Subcutaneous abdominal adipose tissue (tissue), 5 donors: ENCODE measurements around the gene MICU2.

ENCODE experiments used
- H3K27ac ChIP-seq: one replicate; pipeline ENCODE4 v1.7.0; 2013; ENCODE audit warnings: low read depth, mild to moderate bottlenecking, inconsistent platforms, low read length, moderate library complexity
- H3K27me3 ChIP-seq, 5 donors: one replicate each; pipeline ENCODE4 v1.7.0; 2013; ENCODE audit warnings: low read length in 5 of 5, inconsistent platforms in 1 of 5; ENCODE audit not compliant: control insufficient read depth in 5 of 5, insufficient read depth in 4 of 5
- H3K36me3 ChIP-seq, 5 donors: one replicate each; pipeline ENCODE4 v1.7.0; 2013; ENCODE audit warnings: low read length in 5 of 5; ENCODE audit not compliant: control insufficient read depth in 5 of 5, insufficient read depth in 5 of 5
- H3K4me1 ChIP-seq, 5 donors: one replicate each; pipeline ENCODE4 v1.7.0; 2013; ENCODE audit warnings: low read length in 5 of 5, mild to moderate bottlenecking in 3 of 5, moderate library complexity in 1 of 5; ENCODE audit not compliant: control insufficient read depth in 5 of 5, insufficient read depth in 5 of 5
- H3K4me3 ChIP-seq, 5 donors: one replicate each; pipeline ENCODE4 v1.7.0; 2013; ENCODE audit warnings: low read length in 5 of 5, low read depth in 1 of 5
- H3K9ac ChIP-seq, 5 donors: one replicate each; pipeline ENCODE4 v1.7.0; 2013; ENCODE audit warnings: low read length in 5 of 5, mild to moderate bottlenecking in 4 of 5, moderate library complexity in 3 of 5
- H3K9me3 ChIP-seq, 5 donors: one replicate each; pipeline ENCODE4 v1.7.0; 2013; ENCODE audit warnings: low read length in 5 of 5; ENCODE audit not compliant: control insufficient read depth in 5 of 5
- donor health status: healthy.
- donor health status: healthy.
- donor health status: healthy.
- donor health status: healthy.
- donor health status: healthy.

The MICU2 gene

DNA sequence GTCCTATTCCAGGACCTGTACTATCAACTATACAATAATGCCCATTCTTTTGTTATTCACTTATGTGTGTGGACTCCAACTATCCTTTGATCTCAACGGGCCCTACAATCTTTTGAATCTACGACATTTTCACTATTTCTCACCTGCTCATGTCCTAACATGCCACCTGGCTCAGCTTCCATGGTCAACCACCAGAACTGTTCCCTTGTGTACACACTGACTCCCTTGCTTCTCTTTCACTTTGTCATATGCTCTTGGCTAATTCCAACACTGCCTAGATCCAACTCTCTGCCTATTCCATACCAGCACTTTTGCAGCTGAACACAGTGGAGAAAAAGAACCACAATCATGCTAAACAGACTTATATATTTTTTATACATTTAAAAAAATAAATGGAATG, 53.1 kb downstream of the MICU2 start:
- no peak overlapping the region for H3K27ac ChIP-seq
- peaks cover 0 to 5% (median 5%) of the 10 kb centered on the region in 5 donors for H3K4me1 ChIP-seq
- H3K4me3 ChIP-seq = no peak overlapping the region
- H3K36me3 ChIP-seq = no peaks in the 10 kb centered on the region
- H3K9me3 ChIP-seq = no peaks in the 10 kb centered on the region
- H3K9ac ChIP-seq = no peak overlapping the region
- H3K27me3 ChIP-seq = no peaks in the 10 kb centered on the region

DNA sequence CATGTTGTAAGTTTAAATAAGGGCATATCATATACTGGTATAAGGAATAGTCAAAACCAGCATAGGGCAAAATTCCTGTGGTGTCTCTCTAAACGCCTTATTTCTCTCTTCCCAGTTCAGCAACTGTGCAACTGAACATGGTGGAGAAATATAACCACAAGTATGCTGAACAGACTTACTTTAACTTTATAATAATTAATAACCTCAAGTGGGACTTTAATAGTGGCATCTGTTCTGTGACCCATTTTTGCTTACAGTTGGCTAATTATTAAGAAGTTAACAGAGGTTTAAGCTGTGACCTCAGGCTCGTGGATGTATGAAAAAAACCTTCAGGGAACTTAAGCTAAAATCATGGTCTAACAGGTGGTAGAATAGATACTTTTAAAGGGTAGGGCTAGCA, 54.3 kb downstream of the MICU2 start:
- Histone ChIP-seq H3K4me1 (no peaks in the 10 kb centered on the region), H3K9ac (no peak overlapping the region), H3K9me3 (no peaks in the 10 kb centered on the region), H3K4me3 (no peak overlapping the region), H3K36me3 (peaks cover 0 to 4% (median 0%) of the 10 kb centered on the region in 5 donors), H3K27ac (no peak overlapping the region), H3K27me3 (no peaks in the 10 kb centered on the region)

DNA sequence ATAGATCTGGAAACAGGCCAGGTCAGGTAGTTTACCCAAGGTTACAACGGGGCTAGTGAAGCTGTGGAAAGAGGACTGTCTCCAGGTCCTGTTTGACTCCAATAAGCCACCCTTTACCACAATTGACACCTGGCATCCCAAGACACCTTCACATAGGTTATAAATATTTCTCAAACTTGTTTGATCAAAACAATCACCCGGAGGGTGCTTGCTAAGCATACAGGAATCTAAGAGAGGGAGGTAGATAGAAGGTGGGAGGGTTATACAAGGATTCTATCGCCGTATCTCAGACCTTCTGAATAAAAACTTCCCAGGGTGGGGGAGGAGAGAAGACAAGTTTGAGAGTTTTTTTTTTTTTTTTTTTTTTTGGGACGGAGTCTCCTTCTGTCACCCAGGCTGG, 55.4 kb downstream of the MICU2 start:
- Histone ChIP-seq H3K9me3 (no peaks in the 10 kb centered on the region), H3K27ac (no peak overlapping the region), H3K36me3 (peaks cover 0 to 4% (median 0%) of the 10 kb centered on the region in 5 donors), H3K27me3 (no peaks in the 10 kb centered on the region), H3K9ac (no peak overlapping the region), H3K4me3 (no peak overlapping the region), H3K4me1 (no peaks in the 10 kb centered on the region)

DNA sequence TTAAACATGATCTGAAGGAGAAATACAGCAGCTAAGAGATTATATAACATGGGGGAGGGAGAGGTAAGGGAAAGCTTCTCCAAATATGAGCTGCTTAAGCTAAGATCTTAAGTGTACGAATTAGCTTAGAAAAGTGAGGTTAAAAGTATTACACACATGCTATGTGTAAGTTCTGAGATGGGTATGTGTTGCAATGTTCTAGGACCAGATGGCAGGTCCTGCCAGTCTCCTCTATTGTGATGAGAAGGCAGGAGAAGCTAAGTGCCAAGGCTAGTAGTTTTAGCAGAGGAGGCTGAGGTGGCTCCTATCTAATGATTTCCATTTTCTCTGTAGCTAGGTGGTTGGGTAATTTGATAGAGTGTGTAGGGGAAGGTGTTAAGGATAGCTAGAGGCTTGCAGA, 57.6 kb downstream of the MICU2 start:
- H3K9me3 ChIP-seq = no peaks in the 10 kb centered on the region
- H3K4me3 ChIP-seq = no peak overlapping the region
- H3K27ac ChIP-seq = no peak overlapping the region
- peaks cover 0 to 4% (median 0%) of the 10 kb centered on the region in 5 donors for H3K36me3 ChIP-seq
- H3K9ac ChIP-seq = no peak overlapping the region
- H3K4me1 ChIP-seq = no peaks in the 10 kb centered on the region
- no peaks in the 10 kb centered on the region for H3K27me3 ChIP-seq

DNA sequence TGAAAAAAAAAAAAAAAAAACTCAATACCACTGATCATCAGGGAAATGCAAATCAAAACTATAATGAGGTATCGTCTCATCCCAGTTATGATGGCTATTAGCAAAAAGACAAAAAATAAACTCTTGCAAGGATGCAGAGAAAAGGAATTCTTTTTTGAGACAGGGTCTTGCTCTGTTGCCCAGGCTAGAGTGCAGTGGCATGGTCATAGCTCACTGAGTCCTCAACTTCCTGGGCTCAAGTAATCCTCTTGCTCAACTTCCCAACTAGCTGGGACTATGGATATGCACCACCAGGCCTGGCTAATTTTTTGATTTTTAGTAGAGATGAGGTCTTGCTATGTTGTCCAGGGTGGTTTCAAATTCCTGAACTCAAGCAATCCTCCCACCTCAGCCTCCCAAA, 59.5 kb downstream of the MICU2 start:
- Histone ChIP-seq H3K4me3 (no peak overlapping the region), H3K9ac (no peak overlapping the region), H3K9me3 (no peaks in the 10 kb centered on the region), H3K27me3 (no peaks in the 10 kb centered on the region), H3K36me3 (peaks cover 0 to 4% (median 0%) of the 10 kb centered on the region in 5 donors), H3K4me1 (no peaks in the 10 kb centered on the region), H3K27ac (no peak overlapping the region)

DNA sequence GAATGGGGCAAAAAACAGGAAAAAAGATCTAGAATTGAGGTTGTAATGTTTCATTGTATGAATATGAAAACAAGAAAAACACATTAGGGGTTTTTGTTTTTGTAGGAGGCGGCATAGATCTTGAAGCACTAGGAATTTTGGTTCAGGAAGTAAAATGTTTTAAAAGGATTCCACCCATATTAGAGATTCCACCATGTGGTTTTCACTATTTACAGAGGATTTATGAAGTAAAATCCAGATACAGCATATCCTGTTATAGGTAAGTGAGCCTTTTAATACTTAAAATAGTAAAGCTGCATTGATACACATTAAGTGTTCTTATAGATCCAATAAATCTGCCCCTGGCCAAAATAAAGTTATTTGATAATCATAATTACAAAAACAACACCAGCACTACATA, 61.4 kb downstream of the MICU2 start:
- H3K9me3 ChIP-seq = no peaks in the 10 kb centered on the region
- H3K4me3 ChIP-seq = no peak overlapping the region
- H3K27ac ChIP-seq = no peak overlapping the region
- H3K27me3 ChIP-seq = no peaks in the 10 kb centered on the region
- H3K36me3 ChIP-seq = peaks cover 0 to 12% (median 3%) of the 10 kb centered on the region in 5 donors
- no peak overlapping the region for H3K9ac ChIP-seq
- H3K4me1 ChIP-seq = no peaks in the 10 kb centered on the region

DNA sequence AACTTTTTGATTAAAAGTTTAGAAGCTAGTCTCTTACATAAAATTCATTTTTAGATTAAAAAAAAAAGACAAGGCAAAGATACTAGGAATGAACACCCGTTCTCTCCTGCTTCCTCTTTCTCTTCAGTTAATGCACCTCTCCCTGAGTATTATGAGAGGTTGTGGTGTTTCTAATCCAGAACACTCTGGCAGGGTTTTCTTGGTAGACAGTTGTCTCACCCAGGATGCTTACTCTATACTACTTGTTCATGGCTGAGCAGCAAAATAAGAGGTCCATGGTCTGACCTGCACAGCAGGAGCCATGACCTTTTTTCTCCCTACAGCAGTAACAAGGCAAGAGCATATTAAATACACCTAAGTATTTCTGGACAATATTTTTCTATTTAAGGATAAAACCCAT, 62.0 kb downstream of the MICU2 start:
- Histone ChIP-seq H3K27me3 (no peaks in the 10 kb centered on the region), H3K4me3 (no peak overlapping the region), H3K4me1 (no peaks in the 10 kb centered on the region), H3K27ac (no peak overlapping the region), H3K9ac (no peak overlapping the region), H3K36me3 (peaks cover 0 to 12% (median 3%) of the 10 kb centered on the region in 5 donors), H3K9me3 (no peaks in the 10 kb centered on the region)

DNA sequence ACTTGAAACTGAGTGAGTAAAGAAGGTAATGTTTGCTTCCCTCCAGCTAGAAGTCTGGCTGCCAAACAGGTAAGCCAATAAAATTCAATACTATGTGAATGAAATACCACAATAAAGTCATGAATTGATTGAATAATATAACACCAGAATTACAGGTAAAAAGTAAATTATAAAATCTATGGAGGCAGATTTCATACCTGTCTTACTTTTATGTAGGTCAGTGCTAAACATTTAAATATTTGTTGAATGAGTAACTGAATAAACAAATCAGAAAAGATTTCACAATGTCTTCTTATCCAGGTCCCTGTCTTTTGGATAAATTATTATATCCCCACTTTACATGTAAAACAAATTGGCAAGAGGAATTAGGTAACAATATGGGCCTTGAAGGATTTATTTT, 62.7 kb downstream of the MICU2 start:
- no peaks in the 10 kb centered on the region for H3K4me1 ChIP-seq
- H3K36me3 ChIP-seq = peaks cover 0 to 12% (median 3%) of the 10 kb centered on the region in 5 donors
- H3K4me3 ChIP-seq = no peak overlapping the region
- H3K9ac ChIP-seq = no peak overlapping the region
- H3K9me3 ChIP-seq = no peaks in the 10 kb centered on the region
- no peaks in the 10 kb centered on the region for H3K27me3 ChIP-seq
- no peak overlapping the region for H3K27ac ChIP-seq

DNA sequence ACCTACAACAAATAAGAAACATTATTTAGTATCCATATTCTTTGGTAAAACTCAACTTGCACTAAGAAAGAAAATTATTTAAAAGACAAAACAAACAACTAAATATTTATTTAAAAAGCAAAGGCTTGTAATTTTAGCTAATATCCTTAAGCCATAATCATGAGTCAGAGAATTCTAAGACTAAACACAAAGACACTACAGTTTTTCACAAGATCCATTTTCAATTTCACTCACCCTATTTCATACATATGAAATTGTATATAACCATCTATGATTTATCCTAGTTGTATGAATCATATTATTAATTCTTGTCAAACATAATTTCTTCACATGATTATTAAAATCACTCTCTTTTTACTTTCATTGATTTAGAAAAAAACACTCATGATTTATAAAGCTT, 64.3 kb downstream of the MICU2 start:
- H3K4me3 ChIP-seq = no peak overlapping the region
- H3K36me3 ChIP-seq = peaks cover 0 to 8% (median 3%) of the 10 kb centered on the region in 5 donors
- no peaks in the 10 kb centered on the region for H3K4me1 ChIP-seq
- no peaks in the 10 kb centered on the region for H3K27me3 ChIP-seq
- H3K9me3 ChIP-seq = no peaks in the 10 kb centered on the region
- no peak overlapping the region for H3K27ac ChIP-seq
- H3K9ac ChIP-seq = no peak overlapping the region

DNA sequence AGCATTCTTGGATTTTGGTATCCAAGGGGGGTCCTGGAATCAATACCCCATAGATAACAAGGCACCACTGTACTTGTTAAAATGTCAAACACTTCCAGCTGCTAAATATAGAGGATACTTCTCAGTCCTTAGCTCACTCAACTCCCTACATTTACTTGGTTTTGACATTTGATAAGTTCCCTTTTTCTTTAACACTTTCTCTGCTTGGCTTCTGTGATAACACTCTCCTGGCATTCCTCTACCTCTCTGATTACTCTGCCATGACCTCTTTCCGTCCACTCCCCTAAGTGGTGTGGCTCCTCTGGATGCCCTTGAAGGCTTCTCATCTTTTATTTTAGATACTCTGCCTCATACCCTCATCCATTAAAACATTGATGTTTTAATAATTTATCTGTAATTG, 65.2 kb downstream of the MICU2 start:
- Histone ChIP-seq H3K9ac (no peak overlapping the region), H3K27me3 (no peaks in the 10 kb centered on the region), H3K4me1 (no peaks in the 10 kb centered on the region), H3K36me3 (peaks cover 0 to 8% (median 3%) of the 10 kb centered on the region in 5 donors), H3K27ac (no peak overlapping the region), H3K9me3 (no peaks in the 10 kb centered on the region), H3K4me3 (no peak overlapping the region)

DNA sequence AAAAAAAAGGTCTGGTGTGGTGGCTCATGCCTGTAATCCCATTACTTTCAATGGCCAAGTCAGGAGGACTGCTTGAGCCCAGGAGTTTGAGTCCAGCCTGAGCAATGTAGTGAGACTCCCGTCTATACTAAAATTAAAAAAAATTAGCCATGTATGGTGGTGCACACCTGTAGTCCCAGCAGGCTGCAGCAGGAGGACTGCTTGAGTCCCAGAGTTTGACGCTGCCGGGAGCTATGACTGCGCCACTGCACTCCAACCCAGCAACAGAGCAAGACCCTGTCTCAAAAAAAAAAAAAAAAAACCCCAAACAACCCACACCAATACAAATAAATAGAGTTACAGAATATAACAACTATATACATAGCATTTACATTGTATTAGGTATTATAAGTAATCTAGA, 65.7 kb downstream of the MICU2 start:
- H3K27me3 ChIP-seq = no peaks in the 10 kb centered on the region
- no peak overlapping the region for H3K4me3 ChIP-seq
- H3K9ac ChIP-seq = no peak overlapping the region
- H3K36me3 ChIP-seq = peaks cover 0 to 8% (median 3%) of the 10 kb centered on the region in 5 donors
- H3K4me1 ChIP-seq = no peaks in the 10 kb centered on the region
- no peaks in the 10 kb centered on the region for H3K9me3 ChIP-seq
- H3K27ac ChIP-seq = no peak overlapping the region
